Prostate gland (tissue), 2 donors: ENCODE measurements around the gene DCUN1D1.

Experiments
- CTCF ChIP-seq, 4 experiments: fragments of 200-600 bp in 2 of 4; fragments of 450-650 bp in 2 of 4; sonication (generic) in 2 of 4; IDR thresholded peaks; 1 replicate in 3 of 4; 2 replicates in 1 of 4; pipeline ENCODE4 v1.5.1; 2016 to 2019; ENCODE audit warnings: antibody characterized with exemption in 4 of 4, mild to moderate bottlenecking in 2 of 4, moderate library complexity in 2 of 4
- POLR2A ChIP-seq: fragments of 450-650 bp; IDR thresholded peaks from one replicate; pipeline ENCODE4 v1.6.1; 2016; ENCODE audit warnings: antibody characterized with exemption, mild to moderate bottlenecking
- POLR2AphosphoS5 ChIP-seq: sonication (generic); formaldehyde crosslinking; IDR thresholded peaks from one replicate; pipeline ENCODE4 v1.6.1; 2017; ENCODE audit warnings: antibody characterized with exemption

GRCh38 chr3:183028416-183028815, 48.1 kb upstream of the DCUN1D1 start:
- TF ChIP-seq CTCF (IDR thresholded peaks at IDR 0.05) (no peak), POLR2A (no peak), POLR2AphosphoS5 (no peak)
